ENCODE measurements around the gene HNRNPA3. TPM values are rescaled to one million over a fixed set of nuclear protein-coding genes. Genes with fewer than 3 reads are reported as not detected.

The HNRNPA3 gene
- total and polyA plus RNA-seq, 2 experiments from 2014 or later, result 151 to 290 TPM

DNA sequence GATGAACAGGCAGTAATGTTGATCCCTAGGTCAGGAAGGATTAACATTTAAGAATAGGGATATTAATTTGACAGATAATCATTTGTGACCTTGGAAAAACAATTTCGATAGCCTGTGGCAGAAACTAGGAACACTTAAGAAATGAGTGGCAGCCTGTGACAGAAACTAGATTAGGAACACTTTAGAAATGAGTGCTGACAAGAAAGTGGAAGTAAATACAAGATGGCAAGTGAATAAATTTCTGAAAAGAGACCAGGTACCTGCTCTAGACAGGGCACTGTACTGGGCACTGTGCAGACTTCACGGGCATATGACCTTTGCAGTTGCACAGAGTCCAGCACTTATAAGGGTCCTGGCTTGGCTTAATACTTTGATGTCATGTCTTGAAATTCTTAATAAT lies 5.5 kb upstream of the HNRNPA3 start:
- Histone ChIP-seq H3K4me1 (ENCODE audit: insufficient read depth) (peaks cover 21% of the 10 kb centered on the region), H3K79me2 (replicated peaks; ENCODE audit: insufficient read depth) (peaks cover 11% of the 10 kb centered on the region), H3K36me3 (ENCODE audit: insufficient read depth) (no peaks in the 10 kb centered on the region), H3K9me2 (ENCODE audit: insufficient read depth) (no peaks in the 10 kb centered on the region), H3K4me3 (no peak overlapping the region), H3F3A (replicated peaks; ENCODE audit: low read depth) (0 out of 2 replicates have a peak, but pooled peaks cover 3% of the 10 kb centered on the region), H3K27ac (ENCODE audit: low read depth) (no peak overlapping the region), H4K20me1 (replicated peaks; ENCODE audit: insufficient read depth) (no peaks in the 10 kb centered on the region), H3K27me3 (ENCODE audit: insufficient read depth) (peaks cover 16% of the 10 kb centered on the region; the same call in 1 of the 2 replicates), H3K4me2 (no peak overlapping the region), H2AFZ (no peak overlapping the region)
- H3K4me1 Mint-ChIP-seq, result peaks cover 39% of the 10 kb centered on the region
- no peak for TF ChIP-seq POLR2AphosphoS5 (IDR thresholded peaks at IDR 0.05; ENCODE audit: low read depth)
- TF ChIP-seq EZH2 (IDR thresholded peaks at IDR 0.05; ENCODE audit: low read depth, unreplicated experiment), result no peak
- no peak for TF ChIP-seq STAT1 (IDR thresholded peaks at IDR 0.05; ENCODE audit: unreplicated experiment)
- no peak for TF ChIP-seq JUNB (IDR thresholded peaks at IDR 0.05; ENCODE audit: unreplicated experiment)
- TF ChIP-seq, protein P1, sequence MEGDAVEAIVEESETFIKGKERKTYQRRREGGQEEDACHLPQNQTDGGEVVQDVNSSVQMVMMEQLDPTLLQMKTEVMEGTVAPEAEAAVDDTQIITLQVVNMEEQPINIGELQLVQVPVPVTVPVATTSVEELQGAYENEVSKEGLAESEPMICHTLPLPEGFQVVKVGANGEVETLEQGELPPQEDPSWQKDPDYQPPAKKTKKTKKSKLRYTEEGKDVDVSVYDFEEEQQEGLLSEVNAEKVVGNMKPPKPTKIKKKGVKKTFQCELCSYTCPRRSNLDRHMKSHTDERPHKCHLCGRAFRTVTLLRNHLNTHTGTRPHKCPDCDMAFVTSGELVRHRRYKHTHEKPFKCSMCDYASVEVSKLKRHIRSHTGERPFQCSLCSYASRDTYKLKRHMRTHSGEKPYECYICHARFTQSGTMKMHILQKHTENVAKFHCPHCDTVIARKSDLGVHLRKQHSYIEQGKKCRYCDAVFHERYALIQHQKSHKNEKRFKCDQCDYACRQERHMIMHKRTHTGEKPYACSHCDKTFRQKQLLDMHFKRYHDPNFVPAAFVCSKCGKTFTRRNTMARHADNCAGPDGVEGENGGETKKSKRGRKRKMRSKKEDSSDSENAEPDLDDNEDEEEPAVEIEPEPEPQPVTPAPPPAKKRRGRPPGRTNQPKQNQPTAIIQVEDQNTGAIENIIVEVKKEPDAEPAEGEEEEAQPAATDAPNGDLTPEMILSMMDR (conservative IDR thresholded peaks at IDR 0.05; ENCODE audit: low read depth in 2 of 2), result no peak
- no peak for TF ChIP-seq CREB1 (CRISPR knock-in tag; IDR thresholded peaks at IDR 0.05; ENCODE audit: low read depth)
- no peak for TF ChIP-seq NANOG (IDR thresholded peaks at IDR 0.05; ENCODE audit: borderline replicate concordance)
- TF ChIP-seq ZNF331 (CRISPR knock-in tag; IDR thresholded peaks at IDR 0.05; ENCODE audit: low read depth), result no peak
- TF ChIP-seq, protein P2, sequence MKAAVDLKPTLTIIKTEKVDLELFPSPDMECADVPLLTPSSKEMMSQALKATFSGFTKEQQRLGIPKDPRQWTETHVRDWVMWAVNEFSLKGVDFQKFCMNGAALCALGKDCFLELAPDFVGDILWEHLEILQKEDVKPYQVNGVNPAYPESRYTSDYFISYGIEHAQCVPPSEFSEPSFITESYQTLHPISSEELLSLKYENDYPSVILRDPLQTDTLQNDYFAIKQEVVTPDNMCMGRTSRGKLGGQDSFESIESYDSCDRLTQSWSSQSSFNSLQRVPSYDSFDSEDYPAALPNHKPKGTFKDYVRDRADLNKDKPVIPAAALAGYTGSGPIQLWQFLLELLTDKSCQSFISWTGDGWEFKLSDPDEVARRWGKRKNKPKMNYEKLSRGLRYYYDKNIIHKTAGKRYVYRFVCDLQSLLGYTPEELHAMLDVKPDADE (IDR thresholded peaks at IDR 0.05), result no peak
- peaks cover 3% of the 10 kb centered on the region; the same call in 1 of the 3 replicates for H3K36me3 Mint-ChIP-seq (ENCODE audit: low read depth)
- DNase-seq (ENCODE audit: low spot score) (no peak), ATAC-seq (no peak)
- peaks cover 7% of the 10 kb centered on the region for H3K27me3 Mint-ChIP-seq (ENCODE audit: insufficient read depth, low read depth, poor library complexity)
- H3K4me3 Mint-ChIP-seq, result no peak overlapping the region
- no peak overlapping the region for H3K27ac Mint-ChIP-seq
- H3K9me3 Mint-ChIP-seq, result peaks cover under 1% of the 10 kb centered on the region; the same call in 1 of the 3 replicates

DNA sequence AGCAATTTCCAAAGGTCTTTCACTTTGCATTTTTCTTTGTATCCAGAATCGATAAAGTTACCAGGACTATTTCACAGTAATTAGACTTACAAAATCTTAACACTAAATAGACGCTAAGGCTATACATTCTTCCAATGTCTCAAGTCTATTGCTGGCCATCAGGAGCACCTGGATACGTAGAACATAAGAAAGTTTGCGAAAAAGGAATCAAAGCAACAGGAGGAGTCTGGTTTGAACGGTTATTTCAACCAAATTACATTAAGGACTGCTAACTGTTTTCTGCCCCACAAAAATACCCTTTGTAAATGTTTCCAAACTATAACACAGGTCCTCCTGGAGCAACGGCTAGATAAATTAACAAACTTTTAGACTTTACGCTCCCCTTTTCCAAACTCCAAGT lies 1.4 kb upstream of the HNRNPA3 start:
- Histone ChIP-seq H3K4me3 (peak overlapping the region; percentile 66), H3F3A (replicated peaks; ENCODE audit: low read depth) (no peaks in the 10 kb centered on the region), H2AFZ (no peak overlapping the region), H3K79me2 (replicated peaks; ENCODE audit: insufficient read depth) (peaks cover 41% of the 10 kb centered on the region), H3K4me1 (ENCODE audit: insufficient read depth) (peaks cover 15% of the 10 kb centered on the region), H3K27ac (ENCODE audit: low read depth) (peak overlapping the region; percentile 99), H3K36me3 (ENCODE audit: insufficient read depth) (peaks cover 9% of the 10 kb centered on the region; the same call in 1 of the 2 replicates), H4K20me1 (replicated peaks; ENCODE audit: insufficient read depth) (peaks cover 20% of the 10 kb centered on the region), H3K4me2 (peak overlapping the region; percentile 78), H3K9me2 (ENCODE audit: insufficient read depth) (no peaks in the 10 kb centered on the region), H3K27me3 (ENCODE audit: insufficient read depth) (no peaks in the 10 kb centered on the region)
- Mint-ChIP-seq H3K9me3 (peaks cover 6% of the 10 kb centered on the region; the same call in 1 of the 3 replicates), H3K27ac (peak overlapping the region; percentile 100), H3K36me3 (ENCODE audit: low read depth) (peaks cover 35% of the 10 kb centered on the region), H3K4me3 (peak overlapping the region; percentile 97), H3K27me3 (ENCODE audit: insufficient read depth, low read depth, poor library complexity) (peaks cover 15% of the 10 kb centered on the region), H3K4me1 (peaks cover 32% of the 10 kb centered on the region)
- DNase-seq (ENCODE audit: low spot score) (no peak), ATAC-seq (no peak)
- TF ChIP-seq ZNF331 (CRISPR knock-in tag; IDR thresholded peaks at IDR 0.05; ENCODE audit: low read depth), result no peak
- no peak for TF ChIP-seq EZH2 (IDR thresholded peaks at IDR 0.05; ENCODE audit: low read depth, unreplicated experiment)
- no peak for TF ChIP-seq ZNF114 (CRISPR knock-in tag; IDR thresholded peaks at IDR 0.05)
- no peak for TF ChIP-seq JUNB (IDR thresholded peaks at IDR 0.05; ENCODE audit: unreplicated experiment)
- no peak for TF ChIP-seq STAT1 (IDR thresholded peaks at IDR 0.05; ENCODE audit: unreplicated experiment)
- TF ChIP-seq, protein P3, sequence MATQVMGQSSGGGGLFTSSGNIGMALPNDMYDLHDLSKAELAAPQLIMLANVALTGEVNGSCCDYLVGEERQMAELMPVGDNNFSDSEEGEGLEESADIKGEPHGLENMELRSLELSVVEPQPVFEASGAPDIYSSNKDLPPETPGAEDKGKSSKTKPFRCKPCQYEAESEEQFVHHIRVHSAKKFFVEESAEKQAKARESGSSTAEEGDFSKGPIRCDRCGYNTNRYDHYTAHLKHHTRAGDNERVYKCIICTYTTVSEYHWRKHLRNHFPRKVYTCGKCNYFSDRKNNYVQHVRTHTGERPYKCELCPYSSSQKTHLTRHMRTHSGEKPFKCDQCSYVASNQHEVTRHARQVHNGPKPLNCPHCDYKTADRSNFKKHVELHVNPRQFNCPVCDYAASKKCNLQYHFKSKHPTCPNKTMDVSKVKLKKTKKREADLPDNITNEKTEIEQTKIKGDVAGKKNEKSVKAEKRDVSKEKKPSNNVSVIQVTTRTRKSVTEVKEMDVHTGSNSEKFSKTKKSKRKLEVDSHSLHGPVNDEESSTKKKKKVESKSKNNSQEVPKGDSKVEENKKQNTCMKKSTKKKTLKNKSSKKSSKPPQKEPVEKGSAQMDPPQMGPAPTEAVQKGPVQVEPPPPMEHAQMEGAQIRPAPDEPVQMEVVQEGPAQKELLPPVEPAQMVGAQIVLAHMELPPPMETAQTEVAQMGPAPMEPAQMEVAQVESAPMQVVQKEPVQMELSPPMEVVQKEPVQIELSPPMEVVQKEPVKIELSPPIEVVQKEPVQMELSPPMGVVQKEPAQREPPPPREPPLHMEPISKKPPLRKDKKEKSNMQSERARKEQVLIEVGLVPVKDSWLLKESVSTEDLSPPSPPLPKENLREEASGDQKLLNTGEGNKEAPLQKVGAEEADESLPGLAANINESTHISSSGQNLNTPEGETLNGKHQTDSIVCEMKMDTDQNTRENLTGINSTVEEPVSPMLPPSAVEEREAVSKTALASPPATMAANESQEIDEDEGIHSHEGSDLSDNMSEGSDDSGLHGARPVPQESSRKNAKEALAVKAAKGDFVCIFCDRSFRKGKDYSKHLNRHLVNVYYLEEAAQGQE (IDR thresholded peaks at IDR 0.05; ENCODE audit: unreplicated experiment), result no peak
- TF ChIP-seq, protein P2 (IDR thresholded peaks at IDR 0.05), result no peak
